Chondrocyte (in vitro differentiated cells): ENCODE results near the gene BIK. TPM values are rescaled to one million over a fixed set of nuclear protein-coding genes. Genes with fewer than 3 reads are reported as not detected.

Experiments used
- DNase-seq: peaks from one replicate; pipeline ENCODE4 v3.0.0; 2021; ENCODE audit warnings: mixed read lengths, low spot score
- H3K27ac Mint-ChIP-seq: one replicate; pipeline ENCODE4 v1.8.0; 2021; ENCODE audit warnings: mild to moderate bottlenecking, moderate library complexity, mixed read lengths; ENCODE audit not compliant: unreplicated experiment
- H3K27me3 Mint-ChIP-seq: 2 replicates; pipeline ENCODE4 v1.8.0; 2021; ENCODE audit warnings: low read depth, mixed read lengths
- H3K36me3 Mint-ChIP-seq: 2 replicates; pipeline ENCODE4 v1.8.0; 2021; ENCODE audit warnings: low read depth, mixed read lengths
- H3K4me1 Mint-ChIP-seq: 2 replicates; pipeline ENCODE4 v1.8.0; 2021; ENCODE audit warnings: low read depth, mild to moderate bottlenecking, mixed read lengths
- H3K4me3 Mint-ChIP-seq: one replicate; pipeline ENCODE4 v1.8.0; 2021; ENCODE audit warnings: mild to moderate bottlenecking, moderate library complexity, mixed read lengths; ENCODE audit not compliant: unreplicated experiment
- H3K9me3 Mint-ChIP-seq: 2 replicates; pipeline ENCODE4 v1.8.0; 2021; ENCODE audit warnings: low read depth, mixed read lengths
- long read RNA-seq: library from polyadenylated mRNA; stranded (forward); transcript quantifications from one replicate; pipeline ENCODE4 v2.0.0, GENCODE V29; 2021
- total RNA-seq: library from RNA; stranded (reverse); gene quantifications from 3 replicates; pipeline ENCODE4 v1.2.1, GENCODE V29; 2021
- TF ChIP-seq, protein P1 (sequence below): fragments of 200-600 bp; sonication (generic); IDR thresholded peaks from 2 replicates; pipeline ENCODE4 v1.5.0; 2021; ENCODE audit warnings: antibody characterized with exemption, mild to moderate bottlenecking, moderate library complexity

The BIK gene, protein sequence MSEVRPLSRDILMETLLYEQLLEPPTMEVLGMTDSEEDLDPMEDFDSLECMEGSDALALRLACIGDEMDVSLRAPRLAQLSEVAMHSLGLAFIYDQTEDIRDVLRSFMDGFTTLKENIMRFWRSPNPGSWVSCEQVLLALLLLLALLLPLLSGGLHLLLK
- not detected in 3 replicates for total RNA-seq
- long read RNA-seq = 0 reads

DNA sequence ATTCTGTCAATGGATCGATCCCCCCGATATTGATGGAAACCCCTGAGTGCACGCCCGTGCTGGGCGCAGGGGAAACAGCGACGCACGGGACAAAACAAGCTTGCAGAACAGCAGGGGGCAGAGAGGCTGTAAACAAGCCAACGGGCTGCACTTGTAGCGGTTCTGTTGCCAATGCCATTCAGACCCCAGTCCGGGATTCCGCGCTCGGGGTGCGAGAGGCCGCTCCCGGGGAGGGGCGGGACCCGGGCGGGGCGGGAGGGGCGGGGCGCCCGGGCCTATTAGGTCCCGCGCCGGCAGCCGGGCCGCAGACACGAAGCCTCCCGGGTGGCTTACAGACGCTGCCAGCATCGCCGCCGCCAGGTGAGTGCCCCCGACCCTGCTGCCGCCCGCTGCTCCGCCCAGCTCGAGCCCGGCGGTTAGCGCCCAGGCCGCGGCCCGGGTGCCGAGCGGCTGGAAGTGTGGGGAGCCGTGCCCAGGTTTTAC is at the start of gene BIK:
Gene BIK (plus strand): TSS at position 307 of the 483 bp plus-strand sequence. CDS start 13,273 bp downstream, outside the sequence.
- peak within 1 kb of the TSS; percentile 69 for H3K4me3 Mint-ChIP-seq
- TF ChIP-seq, protein P1, sequence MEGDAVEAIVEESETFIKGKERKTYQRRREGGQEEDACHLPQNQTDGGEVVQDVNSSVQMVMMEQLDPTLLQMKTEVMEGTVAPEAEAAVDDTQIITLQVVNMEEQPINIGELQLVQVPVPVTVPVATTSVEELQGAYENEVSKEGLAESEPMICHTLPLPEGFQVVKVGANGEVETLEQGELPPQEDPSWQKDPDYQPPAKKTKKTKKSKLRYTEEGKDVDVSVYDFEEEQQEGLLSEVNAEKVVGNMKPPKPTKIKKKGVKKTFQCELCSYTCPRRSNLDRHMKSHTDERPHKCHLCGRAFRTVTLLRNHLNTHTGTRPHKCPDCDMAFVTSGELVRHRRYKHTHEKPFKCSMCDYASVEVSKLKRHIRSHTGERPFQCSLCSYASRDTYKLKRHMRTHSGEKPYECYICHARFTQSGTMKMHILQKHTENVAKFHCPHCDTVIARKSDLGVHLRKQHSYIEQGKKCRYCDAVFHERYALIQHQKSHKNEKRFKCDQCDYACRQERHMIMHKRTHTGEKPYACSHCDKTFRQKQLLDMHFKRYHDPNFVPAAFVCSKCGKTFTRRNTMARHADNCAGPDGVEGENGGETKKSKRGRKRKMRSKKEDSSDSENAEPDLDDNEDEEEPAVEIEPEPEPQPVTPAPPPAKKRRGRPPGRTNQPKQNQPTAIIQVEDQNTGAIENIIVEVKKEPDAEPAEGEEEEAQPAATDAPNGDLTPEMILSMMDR = peak; percentile 45
- H3K27ac Mint-ChIP-seq = no peak within 1 kb of the TSS
- H3K36me3 Mint-ChIP-seq = peaks cover 2% of the 10 kb centered on the region
- H3K27me3 Mint-ChIP-seq = peaks cover 28% of the 10 kb centered on the region
- H3K4me1 Mint-ChIP-seq = peaks cover 7% of the 10 kb centered on the region
- no peak for DNase-seq
- no peaks in the 10 kb centered on the region for H3K9me3 Mint-ChIP-seq

DNA sequence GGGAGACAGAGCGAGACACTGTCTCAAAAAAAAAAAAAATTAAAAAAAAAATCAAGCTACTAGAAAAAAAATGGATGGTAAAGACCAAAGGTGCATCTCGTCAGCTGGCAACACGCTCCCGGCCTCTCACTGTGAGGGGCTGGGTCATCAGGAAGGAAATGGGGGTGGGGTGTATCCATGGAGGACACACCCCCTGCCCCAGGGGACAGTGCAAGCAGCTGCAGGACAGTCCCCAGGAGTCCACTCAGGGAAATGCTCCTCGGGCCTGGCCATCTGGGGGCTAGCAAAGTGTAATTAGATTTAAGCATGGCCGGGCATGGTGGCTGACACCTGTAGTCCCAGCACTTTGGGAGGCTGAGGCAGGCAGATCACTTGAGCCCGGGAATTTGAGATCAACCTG is 44.4 kb upstream of the BIK start:
- H3K4me3 Mint-ChIP-seq = no peak overlapping the region
- DNase-seq = no peak
- peaks cover 16% of the 10 kb centered on the region for H3K4me1 Mint-ChIP-seq
- H3K9me3 Mint-ChIP-seq = no peaks in the 10 kb centered on the region
- H3K27ac Mint-ChIP-seq = no peak overlapping the region
- no peaks in the 10 kb centered on the region for H3K27me3 Mint-ChIP-seq
- H3K36me3 Mint-ChIP-seq = peaks cover 21% of the 10 kb centered on the region
- TF ChIP-seq, protein P1 = no peak

DNA sequence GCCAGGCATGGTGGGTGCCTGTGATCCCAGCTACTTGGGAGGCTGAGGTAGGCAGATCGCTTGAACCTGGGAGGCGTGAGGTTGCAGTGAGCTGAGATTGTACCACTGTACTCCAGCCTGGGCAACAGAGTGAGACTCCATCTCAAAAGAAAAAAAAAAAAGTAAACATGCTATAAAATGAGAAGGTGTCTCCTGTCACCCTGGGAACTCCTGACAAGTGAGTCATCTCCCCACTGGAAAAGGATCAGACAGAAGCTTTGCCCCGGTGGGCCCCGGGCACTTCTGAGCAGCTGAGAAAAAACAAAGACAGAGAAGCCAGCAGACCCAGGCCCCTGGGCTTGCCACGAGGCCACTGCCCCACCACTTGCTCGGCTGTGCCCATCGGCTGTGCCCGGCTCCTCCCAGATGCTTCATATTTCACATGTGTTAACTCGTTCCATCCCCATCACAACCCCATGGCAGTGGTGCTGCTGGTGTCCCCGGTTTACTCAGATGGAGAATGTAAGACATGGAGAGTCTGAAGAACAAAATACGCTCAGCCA is 43.6 kb upstream of the BIK start:
- Mint-ChIP-seq H3K27ac (peak overlapping the region; percentile 98), H3K4me3 (peak overlapping the region; percentile 7), H3K27me3 (no peaks in the 10 kb centered on the region)

DNA sequence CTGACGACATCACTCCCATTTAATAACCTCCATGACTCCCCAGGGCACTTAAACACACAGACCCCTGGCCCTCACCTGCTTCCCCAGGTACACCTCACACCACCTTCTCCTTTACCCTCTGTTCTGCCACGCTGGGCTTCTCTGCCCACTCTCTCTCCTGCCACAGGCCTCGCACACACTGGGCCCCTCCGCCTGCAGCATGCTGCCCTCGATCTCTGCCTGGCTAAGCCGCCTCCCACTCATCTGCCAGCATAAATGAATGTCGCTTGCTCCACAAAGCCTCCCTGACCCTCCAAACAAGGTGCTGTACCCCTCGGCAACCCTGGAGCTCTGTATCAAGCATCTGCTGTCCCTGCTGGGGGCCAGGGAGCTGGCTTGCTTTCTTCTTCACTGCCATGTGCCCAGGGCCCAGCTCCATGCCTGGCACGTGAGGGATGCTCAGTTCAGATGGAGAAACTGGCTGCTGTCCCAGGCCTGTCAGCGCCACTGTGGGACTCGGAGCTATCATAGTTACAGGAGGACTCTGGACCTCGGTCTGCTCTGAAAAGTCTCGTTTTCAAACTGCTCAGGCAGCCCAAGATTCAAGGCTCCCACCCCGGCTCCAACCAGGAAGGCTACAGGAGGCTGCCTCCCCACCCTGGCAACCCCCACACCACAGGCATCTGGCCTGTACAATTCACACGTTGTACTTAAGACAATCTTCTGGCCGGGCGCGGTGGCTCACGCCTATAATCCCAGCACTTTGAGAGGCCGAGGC is 33.3 kb upstream of the BIK start:
- Mint-ChIP-seq H3K4me1 (peaks cover 3% of the 10 kb centered on the region), H3K27me3 (no peaks in the 10 kb centered on the region), H3K27ac (no peak overlapping the region), H3K36me3 (peaks cover 6% of the 10 kb centered on the region), H3K9me3 (no peaks in the 10 kb centered on the region), H3K4me3 (no peak overlapping the region)
- no peak for DNase-seq
- TF ChIP-seq, protein P1 = no peak

More for the DNA sequence above, 43.6 kb upstream of the BIK start:
- TF ChIP-seq, protein P1 = no peak
- H3K9me3 Mint-ChIP-seq = no peaks in the 10 kb centered on the region
- peaks cover 14% of the 10 kb centered on the region for H3K36me3 Mint-ChIP-seq
- peaks cover 16% of the 10 kb centered on the region for H3K4me1 Mint-ChIP-seq
- DNase-seq = no peak

DNA sequence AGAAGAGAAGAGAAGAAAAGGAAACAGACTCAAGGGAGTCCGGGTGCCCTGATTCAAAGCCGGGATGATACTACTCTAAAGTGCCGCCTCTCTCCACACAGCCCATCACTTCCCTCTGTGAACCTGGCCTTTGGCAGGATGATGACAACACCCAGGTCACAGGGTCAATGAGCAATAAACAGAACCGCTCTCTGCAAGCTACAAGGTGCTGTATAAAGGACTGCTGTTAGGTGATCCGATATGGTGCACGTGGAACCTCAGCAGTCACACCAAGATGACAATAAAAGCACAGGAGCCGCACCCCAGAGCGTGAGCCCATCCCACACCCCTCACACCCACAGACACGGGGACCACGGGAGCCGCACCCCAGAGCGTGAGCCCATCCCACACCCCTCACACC is 32.0 kb upstream of the BIK start:
- DNase-seq = no peak
- TF ChIP-seq, protein P1 = no peak
- Mint-ChIP-seq H3K9me3 (no peaks in the 10 kb centered on the region), H3K36me3 (peaks cover 5% of the 10 kb centered on the region), H3K4me3 (no peak overlapping the region), H3K27ac (no peak overlapping the region), H3K4me1 (peaks cover 3% of the 10 kb centered on the region), H3K27me3 (no peaks in the 10 kb centered on the region)
